ENCODE measurements around the gene UBE2E2.

DNA sequence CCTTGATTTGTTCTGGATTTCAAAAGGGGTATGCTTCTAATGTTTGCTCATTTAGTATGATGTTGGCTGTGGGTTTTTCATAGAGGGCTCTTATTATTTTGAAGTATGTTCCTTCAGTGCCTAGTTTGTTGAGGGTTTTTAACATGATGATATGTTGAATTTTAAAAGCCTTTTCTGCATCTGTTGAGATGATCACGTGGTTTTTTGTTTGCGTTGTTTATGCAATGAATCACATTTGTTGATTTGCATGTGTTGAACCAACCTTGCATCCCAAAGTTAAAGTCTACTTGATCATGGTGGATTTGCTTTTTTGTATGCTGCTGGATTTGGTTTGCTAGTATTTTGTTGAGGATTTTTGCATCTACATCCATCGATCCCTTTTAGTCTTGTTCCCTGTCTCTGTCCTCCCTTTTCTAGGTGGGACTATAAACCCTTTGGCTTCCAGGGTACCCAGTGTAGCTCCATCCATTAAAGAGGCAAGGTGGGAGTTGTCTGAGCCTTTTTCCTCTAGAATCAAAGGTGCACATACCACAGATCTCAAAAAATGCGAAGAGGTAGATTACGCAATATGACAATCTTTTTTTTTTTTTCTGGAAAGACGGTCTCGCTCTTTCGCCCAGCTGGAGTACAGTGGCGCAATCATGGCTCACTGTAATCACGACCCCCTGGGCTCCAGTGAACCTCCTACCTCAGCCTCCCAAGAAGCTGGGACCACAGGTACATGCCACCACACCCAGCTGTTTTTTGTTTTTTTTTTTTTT lies 381.0 kb downstream of the UBE2E2 start:
- TF ChIP-seq POLR2A (IDR thresholded peaks at IDR 0.05) (no peak), CTCF (IDR thresholded peaks at IDR 0.05) (no peak)

Measured in ovary (tissue), 3 donors.